Measurements from ENCODE around the gene CRY2.

DNA sequence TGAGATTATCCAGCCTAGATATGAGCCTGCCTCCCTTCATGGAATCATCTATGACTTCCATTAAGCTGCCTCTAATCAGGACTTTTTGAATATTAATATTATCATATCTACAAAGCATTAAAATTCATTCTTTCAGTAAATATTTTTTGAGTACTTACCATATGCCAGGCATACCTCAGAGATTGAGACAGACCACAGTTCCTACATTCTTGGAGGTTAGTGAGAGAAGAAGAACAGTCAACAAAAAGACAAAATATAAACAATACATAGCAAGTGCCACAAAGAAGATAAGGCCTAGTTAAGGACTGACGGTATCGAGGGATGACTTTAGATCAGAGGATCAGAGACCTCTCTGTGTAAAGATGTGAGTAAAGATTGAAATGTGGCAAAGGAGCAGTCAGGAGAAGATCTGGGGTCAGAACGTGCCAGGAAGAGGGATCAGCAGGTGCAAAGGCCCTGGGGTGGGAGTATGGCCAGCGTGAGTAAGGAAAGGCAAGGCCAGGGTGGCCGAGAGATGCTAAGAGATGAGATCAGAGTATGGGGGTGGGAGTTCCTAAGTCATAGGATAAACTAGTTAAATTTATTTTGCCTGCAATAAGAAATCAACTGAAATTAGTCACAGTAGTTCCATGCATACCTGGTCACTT lies 26.9 kb upstream of the CRY2 start:
- TF ChIP-seq NFIC (IDR thresholded peaks at IDR 0.05) = no peak
- TF ChIP-seq, protein P1, sequence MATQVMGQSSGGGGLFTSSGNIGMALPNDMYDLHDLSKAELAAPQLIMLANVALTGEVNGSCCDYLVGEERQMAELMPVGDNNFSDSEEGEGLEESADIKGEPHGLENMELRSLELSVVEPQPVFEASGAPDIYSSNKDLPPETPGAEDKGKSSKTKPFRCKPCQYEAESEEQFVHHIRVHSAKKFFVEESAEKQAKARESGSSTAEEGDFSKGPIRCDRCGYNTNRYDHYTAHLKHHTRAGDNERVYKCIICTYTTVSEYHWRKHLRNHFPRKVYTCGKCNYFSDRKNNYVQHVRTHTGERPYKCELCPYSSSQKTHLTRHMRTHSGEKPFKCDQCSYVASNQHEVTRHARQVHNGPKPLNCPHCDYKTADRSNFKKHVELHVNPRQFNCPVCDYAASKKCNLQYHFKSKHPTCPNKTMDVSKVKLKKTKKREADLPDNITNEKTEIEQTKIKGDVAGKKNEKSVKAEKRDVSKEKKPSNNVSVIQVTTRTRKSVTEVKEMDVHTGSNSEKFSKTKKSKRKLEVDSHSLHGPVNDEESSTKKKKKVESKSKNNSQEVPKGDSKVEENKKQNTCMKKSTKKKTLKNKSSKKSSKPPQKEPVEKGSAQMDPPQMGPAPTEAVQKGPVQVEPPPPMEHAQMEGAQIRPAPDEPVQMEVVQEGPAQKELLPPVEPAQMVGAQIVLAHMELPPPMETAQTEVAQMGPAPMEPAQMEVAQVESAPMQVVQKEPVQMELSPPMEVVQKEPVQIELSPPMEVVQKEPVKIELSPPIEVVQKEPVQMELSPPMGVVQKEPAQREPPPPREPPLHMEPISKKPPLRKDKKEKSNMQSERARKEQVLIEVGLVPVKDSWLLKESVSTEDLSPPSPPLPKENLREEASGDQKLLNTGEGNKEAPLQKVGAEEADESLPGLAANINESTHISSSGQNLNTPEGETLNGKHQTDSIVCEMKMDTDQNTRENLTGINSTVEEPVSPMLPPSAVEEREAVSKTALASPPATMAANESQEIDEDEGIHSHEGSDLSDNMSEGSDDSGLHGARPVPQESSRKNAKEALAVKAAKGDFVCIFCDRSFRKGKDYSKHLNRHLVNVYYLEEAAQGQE (IDR thresholded peaks at IDR 0.05; ENCODE audit: low read depth) = no peak
- TF ChIP-seq CEBPB (IDR thresholded peaks at IDR 0.05) = no peak
- no peak for TF ChIP-seq TEAD4 (IDR thresholded peaks at IDR 0.05)
- no peak for TF ChIP-seq TCF12 (IDR thresholded peaks at IDR 0.05; ENCODE audit: low read depth)
- TF ChIP-seq EGR1 (IDR thresholded peaks at IDR 0.05) = no peak
- no peak for TF ChIP-seq CREB1 (IDR thresholded peaks at IDR 0.05; ENCODE audit: low read depth)
- TF ChIP-seq TAF1 (IDR thresholded peaks at IDR 0.05; ENCODE audit: low read depth) = no peak
- TF ChIP-seq RAD21 (IDR thresholded peaks at IDR 0.05; ENCODE audit: low read depth) = no peak
- no peak for TF ChIP-seq EP300 (IDR thresholded peaks at IDR 0.05; ENCODE audit: borderline replicate concordance)
- TF ChIP-seq, protein P2, sequence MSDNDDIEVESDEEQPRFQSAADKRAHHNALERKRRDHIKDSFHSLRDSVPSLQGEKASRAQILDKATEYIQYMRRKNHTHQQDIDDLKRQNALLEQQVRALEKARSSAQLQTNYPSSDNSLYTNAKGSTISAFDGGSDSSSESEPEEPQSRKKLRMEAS (IDR thresholded peaks at IDR 0.05) = no peak
